Endothelial cell (in vitro differentiated cells): Measurements from ENCODE around the gene STARD5. TPM values are rescaled to one million over a fixed set of nuclear protein-coding genes. Genes with fewer than 3 reads are reported as not detected.

Experiments
- DNase-seq: peaks from one replicate; pipeline ENCODE4 v3.0.0; 2021; ENCODE audit warnings: low spot score
- H3K27ac Mint-ChIP-seq: one replicate; pipeline ENCODE4 v1.8.0; 2021; ENCODE audit warnings: mixed read lengths, inconsistent platforms; ENCODE audit not compliant: unreplicated experiment
- H3K27me3 Mint-ChIP-seq: one replicate; pipeline ENCODE4 v1.8.0; 2021; ENCODE audit warnings: mild to moderate bottlenecking, moderate library complexity, mixed read lengths, inconsistent platforms; ENCODE audit not compliant: unreplicated experiment
- H3K36me3 Mint-ChIP-seq: one replicate; pipeline ENCODE4 v1.8.0; 2021; ENCODE audit warnings: mild to moderate bottlenecking, low read depth, mixed read lengths, inconsistent platforms; ENCODE audit not compliant: unreplicated experiment
- H3K4me1 Mint-ChIP-seq: one replicate; pipeline ENCODE4 v1.8.0; 2021; ENCODE audit warnings: mild to moderate bottlenecking, mixed read lengths, inconsistent platforms; ENCODE audit not compliant: unreplicated experiment
- H3K4me3 Mint-ChIP-seq: one replicate; pipeline ENCODE4 v1.8.0; 2021; ENCODE audit warnings: mild to moderate bottlenecking, mixed read lengths, inconsistent platforms; ENCODE audit not compliant: unreplicated experiment
- H3K9me3 Mint-ChIP-seq: one replicate; pipeline ENCODE4 v1.8.0; 2021; ENCODE audit warnings: mixed read lengths, inconsistent platforms; ENCODE audit not compliant: unreplicated experiment
- total RNA-seq: library from RNA; stranded (reverse); fragmentation: NEBNext Ultra II Directional; extraction: Animal tissue kit (Norgen Biotek cat#: 25700); gene quantifications from one replicate; pipeline ENCODE4 v1.2.1, GENCODE V29; 2021; ENCODE audit not compliant: unreplicated experiment
- TF ChIP-seq, protein P1 (sequence below): fragments of 200-600 bp; sonication (generic); IDR thresholded peaks from one replicate; pipeline ENCODE4 v1.5.0; 2021; ENCODE audit warnings: antibody characterized with exemption; ENCODE audit not compliant: unreplicated experiment

The STARD5 gene
- total RNA-seq, 1 donor from 2014 or later, result 7.3 TPM

DNA sequence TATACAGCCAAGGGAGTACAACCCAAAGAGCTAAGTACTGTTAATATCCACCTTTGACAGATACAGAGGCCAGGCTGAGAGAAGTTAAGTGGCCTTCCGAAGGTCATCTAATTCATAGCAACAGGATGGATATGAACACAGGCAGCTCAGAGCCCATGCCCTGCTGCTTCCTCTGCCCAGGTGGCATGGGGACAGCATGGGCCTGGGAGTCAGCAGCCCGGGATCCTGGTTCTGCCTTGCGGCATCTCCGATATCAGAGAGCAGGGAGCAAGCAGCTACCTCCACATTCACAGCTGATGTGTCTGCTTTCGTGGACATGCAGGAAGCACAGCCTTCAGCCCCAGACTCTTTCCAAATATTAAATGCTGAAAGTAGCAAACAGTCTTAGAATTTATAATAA lies 55.6 kb downstream of the STARD5 start:
- DNase-seq, result no peak
- TF ChIP-seq, protein P1, sequence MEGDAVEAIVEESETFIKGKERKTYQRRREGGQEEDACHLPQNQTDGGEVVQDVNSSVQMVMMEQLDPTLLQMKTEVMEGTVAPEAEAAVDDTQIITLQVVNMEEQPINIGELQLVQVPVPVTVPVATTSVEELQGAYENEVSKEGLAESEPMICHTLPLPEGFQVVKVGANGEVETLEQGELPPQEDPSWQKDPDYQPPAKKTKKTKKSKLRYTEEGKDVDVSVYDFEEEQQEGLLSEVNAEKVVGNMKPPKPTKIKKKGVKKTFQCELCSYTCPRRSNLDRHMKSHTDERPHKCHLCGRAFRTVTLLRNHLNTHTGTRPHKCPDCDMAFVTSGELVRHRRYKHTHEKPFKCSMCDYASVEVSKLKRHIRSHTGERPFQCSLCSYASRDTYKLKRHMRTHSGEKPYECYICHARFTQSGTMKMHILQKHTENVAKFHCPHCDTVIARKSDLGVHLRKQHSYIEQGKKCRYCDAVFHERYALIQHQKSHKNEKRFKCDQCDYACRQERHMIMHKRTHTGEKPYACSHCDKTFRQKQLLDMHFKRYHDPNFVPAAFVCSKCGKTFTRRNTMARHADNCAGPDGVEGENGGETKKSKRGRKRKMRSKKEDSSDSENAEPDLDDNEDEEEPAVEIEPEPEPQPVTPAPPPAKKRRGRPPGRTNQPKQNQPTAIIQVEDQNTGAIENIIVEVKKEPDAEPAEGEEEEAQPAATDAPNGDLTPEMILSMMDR, result no peak
- Mint-ChIP-seq H3K27me3 (peaks cover 2% of the 10 kb centered on the region), H3K9me3 (no peaks in the 10 kb centered on the region), H3K36me3 (peaks cover 4% of the 10 kb centered on the region), H3K4me1 (peaks cover 49% of the 10 kb centered on the region), H3K4me3 (no peak overlapping the region), H3K27ac (no peak overlapping the region)

DNA sequence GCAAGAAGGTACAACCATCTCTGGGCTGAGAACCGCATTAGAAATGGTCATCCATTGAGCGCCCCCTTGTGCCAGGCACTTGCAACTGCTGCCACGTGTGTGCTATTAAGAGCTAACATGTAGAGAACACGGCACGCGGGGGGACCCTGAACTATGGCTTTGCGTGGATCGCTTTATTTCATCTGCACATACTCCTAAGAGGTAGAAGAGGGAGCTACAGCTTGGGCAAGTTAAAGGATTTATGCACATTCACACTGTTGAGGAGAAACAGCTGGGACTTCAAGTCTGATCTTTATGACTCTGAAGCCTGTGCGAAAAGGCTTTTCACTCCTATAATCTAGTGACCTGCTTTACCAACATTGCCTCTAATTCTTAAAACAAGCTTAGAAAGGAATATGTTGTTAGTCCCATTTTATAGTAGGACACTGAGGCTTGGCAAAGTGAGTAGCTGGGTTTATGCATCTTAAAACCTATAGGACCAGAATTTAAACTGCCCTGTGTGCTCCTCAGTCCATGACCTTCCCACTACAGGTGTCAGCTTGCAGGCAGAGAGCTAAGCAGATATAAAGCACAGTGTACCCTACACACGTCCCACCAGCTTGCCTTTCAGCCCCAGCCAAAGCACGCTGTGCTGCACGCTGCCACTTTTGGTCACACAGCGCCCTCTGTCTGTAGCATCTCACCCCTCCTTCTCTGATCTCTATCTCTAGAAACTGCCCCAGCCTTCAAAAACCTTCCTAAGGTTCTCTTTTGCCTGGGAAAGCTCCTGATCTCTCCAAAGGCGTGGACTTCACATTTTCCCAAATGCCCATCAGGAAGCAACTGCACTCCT lies 57.8 kb downstream of the STARD5 start:
- no peaks in the 10 kb centered on the region for H3K9me3 Mint-ChIP-seq
- H3K4me3 Mint-ChIP-seq, result peak overlapping the region; percentile 50
- H3K36me3 Mint-ChIP-seq, result peaks cover 4% of the 10 kb centered on the region

GRCh38 chr15:81265256-81265943 lies 58.5 kb downstream of the STARD5 start:
- peak overlapping the region; percentile 52 for H3K4me3 Mint-ChIP-seq
- H3K36me3 Mint-ChIP-seq, result no peaks in the 10 kb centered on the region
- H3K27me3 Mint-ChIP-seq, result peaks cover 2% of the 10 kb centered on the region
- peaks cover 53% of the 10 kb centered on the region for H3K4me1 Mint-ChIP-seq
- peak overlapping the region; percentile 78 for H3K27ac Mint-ChIP-seq
- TF ChIP-seq, protein P1, result no peak
- DNase-seq, result peak; percentile 12
- H3K9me3 Mint-ChIP-seq, result no peaks in the 10 kb centered on the region

More for the DNA sequence above, 57.8 kb downstream of the STARD5 start:
- peak; percentile 84 for DNase-seq
- H3K4me1 Mint-ChIP-seq, result peaks cover 53% of the 10 kb centered on the region
- H3K27me3 Mint-ChIP-seq, result peaks cover 2% of the 10 kb centered on the region
- peak overlapping the region; percentile 78 for H3K27ac Mint-ChIP-seq
- TF ChIP-seq, protein P1, result peak; percentile 73

DNA sequence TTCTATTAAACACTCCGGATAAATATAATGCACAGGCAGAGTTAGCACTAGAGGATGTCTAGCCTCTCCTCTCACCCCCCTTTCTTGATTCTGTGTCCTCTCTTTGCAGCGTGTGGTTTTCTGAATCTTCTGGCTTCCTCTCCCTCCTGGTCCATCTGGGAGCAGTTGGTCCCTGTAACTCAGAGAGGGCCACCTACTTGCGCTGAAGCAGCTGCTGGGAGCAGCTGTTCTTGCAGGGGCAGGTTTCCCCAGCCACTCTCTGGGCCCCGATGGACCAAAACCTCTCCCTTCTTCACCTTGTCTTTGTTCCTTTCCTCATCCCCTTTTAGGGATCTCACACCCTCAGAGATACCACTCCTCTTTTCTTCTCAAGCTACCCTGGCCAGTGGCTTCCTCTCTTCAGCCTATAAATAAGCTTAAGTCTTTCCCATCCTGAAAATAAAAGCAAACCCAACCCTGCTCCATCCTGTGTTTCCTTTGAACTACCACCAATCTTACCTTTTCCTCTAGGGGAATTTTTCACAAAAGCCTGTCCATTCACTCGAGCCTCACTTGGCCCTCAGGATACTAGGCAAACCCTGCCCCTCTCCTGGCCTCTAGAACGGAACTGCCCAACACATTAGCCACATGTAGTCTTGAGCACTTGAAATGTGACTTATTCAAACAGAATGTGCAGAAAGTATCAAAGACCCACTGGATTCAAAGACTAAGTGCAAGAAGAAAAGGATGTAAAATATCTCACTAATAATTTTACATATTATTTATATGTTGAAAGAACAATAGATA lies 59.7 kb downstream of the STARD5 start:
- H3K27ac Mint-ChIP-seq, result peak overlapping the region; percentile 72
- H3K4me1 Mint-ChIP-seq, result peaks cover 62% of the 10 kb centered on the region
- H3K27me3 Mint-ChIP-seq, result peaks cover 2% of the 10 kb centered on the region
- TF ChIP-seq, protein P1, result no peak
- H3K36me3 Mint-ChIP-seq, result no peaks in the 10 kb centered on the region
- no peak for DNase-seq
- H3K9me3 Mint-ChIP-seq, result no peaks in the 10 kb centered on the region
- H3K4me3 Mint-ChIP-seq, result peak overlapping the region; percentile 12
